Adrenal gland (tissue), 5 donors: ENCODE measurements around the gene SP110.

Experiments used
- CTCF ChIP-seq, 6 experiments: fragments of 450-650 bp in 4 of 6; fragments of 200-600 bp in 2 of 6; sonication (generic) in 1 of 6; IDR thresholded peaks; 1 replicate in 5 of 6; 2 replicates in 1 of 6; pipeline versions ENCODE4 v1.5.1 to v1.8.0; 2016 to 2021; ENCODE audit warnings: antibody characterized with exemption in 6 of 6, mild to moderate bottlenecking in 2 of 6, moderate library complexity in 1 of 6
- POLR2A ChIP-seq, 2 donors: fragments of 450-650 bp; IDR thresholded peaks; one replicate each; pipeline ENCODE4 v1.6.1; 2017; ENCODE audit warnings: antibody characterized with exemption in 2 of 2, mild to moderate bottlenecking in 2 of 2, moderate library complexity in 1 of 2
- donor health status: DM: no; HTN: no; CAD: no.

GRCh38 chr2:230202430-230203109 lies 17.2 kb downstream of the SP110 start:
- no peak for TF ChIP-seq CTCF (IDR thresholded peaks at IDR 0.05)
- TF ChIP-seq POLR2A (IDR thresholded peaks at IDR 0.05) = no peak
